Skin epidermis (tissue), 12 donors: ENCODE data around the gene PPP1R1C.
"Not testable (repeated sequence)": the region's sequence is repeated elsewhere in the genome, so short reads cannot be mapped to it uniquely, and the experiment has no call there.

ENCODE experiments used
- H3K27ac ChIP-seq, 21 experiments: fragments of 200-600 bp; sonication (generic) in 11 of 21; one replicate each; pipeline ENCODE4 v1.5.0; 2020; ENCODE audit warnings: mild to moderate bottlenecking in 3 of 21, inconsistent platforms in 2 of 21, moderate library complexity in 2 of 21
- H3K4me3 ChIP-seq, 7 experiments: fragments of 200-600 bp; sonication (generic) in 2 of 7; one replicate each; pipeline ENCODE4 v1.5.0; 2020; ENCODE audit warnings: inconsistent platforms in 2 of 7, mild to moderate bottlenecking in 2 of 7, moderate library complexity in 1 of 7

Gene PPP1R1C

GRCh38 chr2:182004945-182005520, 19.4 kb downstream of the PPP1R1C start:
- no peak overlapping the region for H3K4me3 ChIP-seq

GRCh38 chr2:182006595-182007341, 21.1 kb downstream of the PPP1R1C start:
- Histone ChIP-seq H3K4me3 (no peak overlapping the region), H3K27ac (no peak overlapping the region)

More at GRCh38 chr2:182004945-182005520, 19.4 kb downstream of the PPP1R1C start:
- no peak overlapping the region for H3K27ac ChIP-seq

- no peak overlapping the region for H3K4me3 ChIP-seq
- no peak overlapping the region for H3K27ac ChIP-seq
These were observed 28.6 kb downstream of the PPP1R1C start for GRCh38 chr2:182014284-182014683.

GRCh38 chr2:182015334-182016109, 29.9 kb downstream of the PPP1R1C start:
- no peak overlapping the region for H3K27ac ChIP-seq

GRCh38 chr2:182018218-182018617, 32.6 kb downstream of the PPP1R1C start:
- Histone ChIP-seq H3K27ac (no peak overlapping the region), H3K4me3 (no peak overlapping the region)

More at GRCh38 chr2:182015334-182016109, 29.9 kb downstream of the PPP1R1C start:
- no peak overlapping the region for H3K4me3 ChIP-seq

- no peak overlapping the region for H3K27ac ChIP-seq
- no peak overlapping the region for H3K4me3 ChIP-seq
These were observed 34.1 kb downstream of the PPP1R1C start for GRCh38 chr2:182019731-182020130.

GRCh38 chr2:182020286-182021070, 34.8 kb downstream of the PPP1R1C start:
- no peak overlapping the region for H3K4me3 ChIP-seq
- no peak overlapping the region for H3K27ac ChIP-seq

GRCh38 chr2:182023235-182023634, 37.6 kb downstream of the PPP1R1C start:
- H3K27ac ChIP-seq: no peak overlapping the region

GRCh38 chr2:182030875-182031274, 45.2 kb downstream of the PPP1R1C start:
- H3K27ac ChIP-seq, H3K4me3 ChIP-seq: not testable (repeated sequence)

More at GRCh38 chr2:182023235-182023634, 37.6 kb downstream of the PPP1R1C start:
- H3K4me3 ChIP-seq: no peak overlapping the region

GRCh38 chr2:182031956-182032355, 46.3 kb downstream of the PPP1R1C start:
- Histone ChIP-seq H3K4me3 (no peak overlapping the region), H3K27ac (no peak overlapping the region)

- H3K4me3 ChIP-seq: no peak overlapping the region
- no peak overlapping the region for H3K27ac ChIP-seq
These were observed 47.8 kb downstream of the PPP1R1C start for GRCh38 chr2:182033449-182033848.

GRCh38 chr2:182038576-182038975, 52.9 kb downstream of the PPP1R1C start:
- Histone ChIP-seq H3K27ac (no peak overlapping the region), H3K4me3 (no peak overlapping the region)

- Histone ChIP-seq H3K4me3 (no peak overlapping the region), H3K27ac (no peak overlapping the region)
These were observed 57.4 kb downstream of the PPP1R1C start for GRCh38 chr2:182043021-182043420.

GRCh38 chr2:182043861-182044260, 58.2 kb downstream of the PPP1R1C start:
- no peak overlapping the region for H3K4me3 ChIP-seq

GRCh38 chr2:182047544-182047943, 61.9 kb downstream of the PPP1R1C start:
- H3K4me3 ChIP-seq: no peak overlapping the region
- peak overlapping the region in 1 of 21 experiments; percentile 31 for H3K27ac ChIP-seq

More at GRCh38 chr2:182043861-182044260, 58.2 kb downstream of the PPP1R1C start:
- peak overlapping the region in 1 of 21 experiments; percentile 6 for H3K27ac ChIP-seq

GRCh38 chr2:182048088-182048487, 62.4 kb downstream of the PPP1R1C start:
- Histone ChIP-seq H3K27ac (peak overlapping the region in 1 of 21 experiments; percentile 31), H3K4me3 (no peak overlapping the region)

- Histone ChIP-seq H3K4me3 (no peak overlapping the region), H3K27ac (no peak overlapping the region)
These were observed 63.0 kb downstream of the PPP1R1C start for GRCh38 chr2:182048621-182049020.

- Histone ChIP-seq H3K27ac (no peak overlapping the region), H3K4me3 (no peak overlapping the region)
These were observed 63.9 kb downstream of the PPP1R1C start for GRCh38 chr2:182049372-182050148.
